Astrocyte (in vitro differentiated cells and primary cell): Measurements from ENCODE around the gene SLC66A2.

Source experiments
- EZH2 ChIP-seq: IDR thresholded peaks from 2 replicates; pipeline ENCODE4 v1.6.1; 2012; ENCODE audit warnings: mild to moderate bottlenecking, low read length, inconsistent platforms; ENCODE audit not compliant: insufficient read depth
- TF ChIP-seq, protein P1 (sequence below): IDR thresholded peaks from 2 replicates; pipeline ENCODE4 v1.5.1; 2011; ENCODE audit warnings: low read depth, mild to moderate bottlenecking, inconsistent platforms, low read length, moderate library complexity; ENCODE audit not compliant: insufficient read depth

GRCh38 chr18:79871481-79872091 is 79.9 kb downstream of the SLC66A2 start:
- TF ChIP-seq EZH2 = no peak
- TF ChIP-seq, protein P1, sequence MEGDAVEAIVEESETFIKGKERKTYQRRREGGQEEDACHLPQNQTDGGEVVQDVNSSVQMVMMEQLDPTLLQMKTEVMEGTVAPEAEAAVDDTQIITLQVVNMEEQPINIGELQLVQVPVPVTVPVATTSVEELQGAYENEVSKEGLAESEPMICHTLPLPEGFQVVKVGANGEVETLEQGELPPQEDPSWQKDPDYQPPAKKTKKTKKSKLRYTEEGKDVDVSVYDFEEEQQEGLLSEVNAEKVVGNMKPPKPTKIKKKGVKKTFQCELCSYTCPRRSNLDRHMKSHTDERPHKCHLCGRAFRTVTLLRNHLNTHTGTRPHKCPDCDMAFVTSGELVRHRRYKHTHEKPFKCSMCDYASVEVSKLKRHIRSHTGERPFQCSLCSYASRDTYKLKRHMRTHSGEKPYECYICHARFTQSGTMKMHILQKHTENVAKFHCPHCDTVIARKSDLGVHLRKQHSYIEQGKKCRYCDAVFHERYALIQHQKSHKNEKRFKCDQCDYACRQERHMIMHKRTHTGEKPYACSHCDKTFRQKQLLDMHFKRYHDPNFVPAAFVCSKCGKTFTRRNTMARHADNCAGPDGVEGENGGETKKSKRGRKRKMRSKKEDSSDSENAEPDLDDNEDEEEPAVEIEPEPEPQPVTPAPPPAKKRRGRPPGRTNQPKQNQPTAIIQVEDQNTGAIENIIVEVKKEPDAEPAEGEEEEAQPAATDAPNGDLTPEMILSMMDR = no peak
